HPDE6-E6E7 (cell line): Measurements from ENCODE around the gene TMEM135.
"Not testable (repeated sequence)": the region's sequence is repeated elsewhere in the genome, so short reads cannot be mapped to it uniquely, and the experiment has no call there.

Experiments used
- DNase-seq: peaks from one replicate; pipeline ENCODE4 v3.0.0; 2011; ENCODE audit warnings: missing footprints; ENCODE audit errors: extremely low spot score

Gene TMEM135

DNA sequence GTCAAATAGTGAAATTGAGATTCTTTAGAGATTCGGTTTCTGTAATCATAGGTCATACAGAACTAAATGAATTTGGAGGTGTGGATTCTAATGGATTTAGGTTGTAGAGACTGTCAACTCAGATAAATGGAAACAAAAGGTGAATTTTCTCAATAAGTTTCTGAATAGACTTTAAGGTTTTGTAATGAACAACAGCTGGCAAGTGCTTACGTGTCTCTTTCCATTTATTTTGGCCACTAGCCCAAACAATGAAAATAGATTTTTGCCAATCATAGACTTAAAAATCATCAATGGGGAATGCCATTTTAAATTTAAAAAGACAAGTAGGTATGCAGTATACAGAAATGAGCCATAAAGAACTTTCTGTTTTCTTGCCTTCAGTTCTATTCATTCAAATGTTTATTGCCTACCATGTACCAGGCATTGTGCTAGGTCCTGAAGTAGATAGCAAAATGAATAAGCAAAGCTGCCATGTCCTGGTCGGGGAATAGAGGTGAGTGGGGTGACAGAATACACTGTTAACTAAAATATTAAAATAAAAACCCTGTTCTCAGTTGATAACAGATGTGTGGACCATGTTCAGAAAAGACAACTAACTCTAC is 16.9 kb upstream of the TMEM135 start:
- no peak for DNase-seq

DNA sequence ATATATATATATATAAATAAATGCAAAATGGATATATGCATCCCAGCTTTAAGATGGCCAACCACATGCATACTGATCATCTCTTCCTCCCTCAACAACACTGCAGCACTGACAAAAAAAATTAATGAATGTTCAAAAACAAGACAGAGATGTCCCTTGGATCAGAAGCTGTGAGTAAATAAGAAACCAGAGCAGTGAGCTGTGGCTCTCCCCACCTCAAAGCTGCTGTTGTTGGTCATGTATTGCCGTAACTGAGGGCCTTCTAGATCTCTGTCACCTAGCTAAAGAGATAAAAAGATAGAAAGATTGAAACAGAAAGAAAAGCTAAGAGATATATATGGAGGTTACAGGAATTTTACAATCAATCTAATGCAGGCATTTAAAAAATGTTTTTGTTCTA is 15.5 kb upstream of the TMEM135 start:
- DNase-seq, result no peak

DNA sequence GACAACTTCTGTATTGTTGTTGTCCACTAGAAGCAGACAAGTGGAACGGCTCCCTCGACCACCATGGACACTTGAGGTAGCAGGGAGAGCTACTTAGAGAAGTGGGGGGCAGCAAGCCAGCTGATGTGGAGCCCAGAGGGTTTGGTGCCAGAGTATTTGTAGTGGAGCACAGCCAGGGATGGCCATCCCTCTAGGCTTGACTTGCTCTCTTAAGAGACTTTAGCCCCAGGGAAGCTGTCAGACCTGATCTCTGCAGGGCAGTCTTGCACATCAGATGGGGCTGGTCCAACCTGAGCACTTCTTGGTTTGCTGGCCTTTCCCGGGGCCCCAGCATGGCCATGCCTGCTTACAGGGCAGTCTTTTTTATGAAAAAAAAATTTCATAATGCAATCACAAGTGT is 15.0 kb upstream of the TMEM135 start:
- no peak for DNase-seq

DNA sequence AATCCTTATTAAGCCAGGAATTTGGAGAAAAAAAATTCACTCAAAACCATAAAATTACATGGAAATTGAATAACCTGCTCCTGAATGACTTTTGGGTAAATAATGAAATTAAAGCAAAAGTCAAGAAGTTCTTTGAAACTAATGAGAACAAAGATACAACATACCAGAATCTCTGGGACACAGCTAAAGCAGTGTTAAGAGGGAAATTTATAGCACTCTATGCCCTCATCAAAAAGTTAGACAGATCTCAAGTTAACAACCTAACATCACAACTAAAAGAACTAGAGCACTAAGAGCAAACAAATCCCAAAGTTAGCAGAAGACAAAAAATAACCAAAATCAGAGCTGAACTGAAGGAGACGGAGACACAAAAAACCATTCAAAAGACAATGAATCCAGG is 11.3 kb upstream of the TMEM135 start:
- DNase-seq, result not testable (repeated sequence)

DNA sequence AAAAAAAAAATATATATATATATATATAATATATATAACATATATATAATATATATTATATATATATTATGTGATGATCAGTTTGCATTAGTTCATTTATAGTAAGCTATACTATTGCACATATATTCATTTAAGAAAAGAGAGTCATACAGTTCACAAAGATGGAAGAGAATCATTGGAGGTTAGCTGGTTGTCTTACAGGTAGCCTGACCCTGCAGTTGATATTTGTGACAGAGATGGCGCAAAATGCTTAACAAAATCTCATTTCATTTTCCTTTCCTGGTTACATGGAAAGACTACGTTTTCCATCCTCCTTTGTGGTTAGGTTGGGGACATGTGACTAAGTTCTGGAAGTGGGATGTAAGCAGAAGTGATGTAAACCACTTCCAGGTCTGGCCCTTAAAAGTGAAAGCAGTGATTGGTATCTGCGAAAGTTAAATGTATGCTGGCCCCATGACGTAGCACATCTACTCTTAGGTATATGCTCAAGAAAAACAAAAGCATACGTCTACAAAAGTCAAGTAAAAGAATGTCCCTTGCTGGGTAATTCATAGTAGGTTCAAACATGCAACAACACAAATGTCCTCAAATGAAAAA is 7.2 kb upstream of the TMEM135 start:
- DNase-seq, result no peak

DNA sequence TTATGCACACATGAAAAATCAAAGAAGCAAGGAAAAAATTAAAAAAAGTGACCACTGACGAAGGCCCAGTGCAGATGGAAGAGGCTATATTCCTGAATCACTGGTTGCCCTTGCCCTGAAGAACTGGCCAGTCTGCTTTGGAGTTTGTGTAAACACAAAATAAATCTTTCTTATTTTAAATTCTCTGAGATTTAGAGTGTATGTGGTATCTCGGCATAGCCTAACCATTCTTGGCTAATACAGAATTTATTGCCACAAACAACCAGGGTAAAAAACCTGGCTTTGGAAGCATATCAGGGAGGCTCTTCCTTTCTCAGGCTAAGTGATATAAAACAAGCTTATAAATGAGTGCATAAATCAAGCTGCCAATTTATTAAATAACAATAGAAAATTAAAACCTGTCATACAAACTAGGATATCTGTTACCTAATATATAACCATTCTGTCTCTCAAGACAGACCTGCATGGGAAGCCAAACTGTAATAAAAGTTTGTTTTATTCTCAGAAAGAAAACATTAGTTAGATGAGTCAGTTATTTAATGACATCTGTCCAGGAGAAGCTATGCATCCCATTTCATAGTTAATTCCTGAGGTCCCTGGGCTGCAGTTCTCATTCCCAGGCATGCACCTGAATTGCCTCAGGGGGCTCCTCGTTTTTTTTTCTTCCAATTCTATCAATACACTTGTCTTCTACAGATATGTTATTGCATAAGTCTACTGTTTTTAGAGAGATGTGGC is 6.1 kb upstream of the TMEM135 start:
- DNase-seq, result no peak

DNA sequence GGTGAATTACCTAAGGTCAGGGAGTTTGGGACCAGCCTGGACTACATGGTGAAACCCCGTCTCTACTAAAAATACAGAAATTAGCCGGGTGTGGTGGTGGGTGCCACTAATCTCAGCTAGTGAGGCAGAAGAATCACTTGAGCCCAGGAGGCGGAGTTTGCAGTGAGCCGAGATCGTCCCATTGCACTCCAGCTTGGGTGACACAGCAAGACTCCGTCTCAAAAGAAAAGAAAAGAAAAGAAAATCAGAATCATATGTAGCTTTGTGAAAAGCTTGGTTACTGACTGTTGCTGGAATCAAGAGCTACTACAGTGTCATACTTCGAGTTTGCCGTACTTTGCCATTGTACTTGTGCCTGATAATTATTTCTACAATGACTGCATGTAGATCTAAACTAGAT is 4.2 kb upstream of the TMEM135 start:
- DNase-seq, result no peak

DNA sequence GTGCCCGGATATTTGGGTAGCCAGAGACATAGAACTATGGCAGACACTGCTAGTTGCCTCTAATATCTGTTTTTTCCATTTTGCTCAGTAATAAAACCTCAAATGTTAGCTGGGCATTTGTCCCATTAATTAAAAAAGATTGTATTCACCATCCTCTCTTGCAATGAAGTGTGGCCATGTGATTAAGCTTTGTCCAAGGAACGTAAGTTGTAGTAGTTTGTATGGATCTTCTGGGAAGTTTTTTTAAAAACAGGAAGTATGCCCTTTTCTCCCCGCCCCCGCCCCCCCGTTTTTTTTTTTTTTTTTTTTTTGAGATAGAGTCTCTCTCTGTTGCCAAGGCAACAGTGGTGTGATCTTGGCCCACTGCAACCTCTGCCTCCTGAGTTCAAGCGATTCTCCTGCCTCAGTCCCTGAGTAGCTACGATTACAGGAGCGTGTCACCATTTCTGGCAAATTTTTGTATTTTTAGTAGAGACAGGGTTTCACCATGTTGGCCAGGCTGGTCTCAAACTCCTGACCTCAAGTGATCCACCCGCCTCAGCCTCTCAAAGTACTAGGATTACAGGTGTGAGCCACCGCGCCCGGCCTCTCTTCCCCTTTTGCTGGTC is 1.7 kb upstream of the TMEM135 start:
- DNase-seq, result no peak

DNA sequence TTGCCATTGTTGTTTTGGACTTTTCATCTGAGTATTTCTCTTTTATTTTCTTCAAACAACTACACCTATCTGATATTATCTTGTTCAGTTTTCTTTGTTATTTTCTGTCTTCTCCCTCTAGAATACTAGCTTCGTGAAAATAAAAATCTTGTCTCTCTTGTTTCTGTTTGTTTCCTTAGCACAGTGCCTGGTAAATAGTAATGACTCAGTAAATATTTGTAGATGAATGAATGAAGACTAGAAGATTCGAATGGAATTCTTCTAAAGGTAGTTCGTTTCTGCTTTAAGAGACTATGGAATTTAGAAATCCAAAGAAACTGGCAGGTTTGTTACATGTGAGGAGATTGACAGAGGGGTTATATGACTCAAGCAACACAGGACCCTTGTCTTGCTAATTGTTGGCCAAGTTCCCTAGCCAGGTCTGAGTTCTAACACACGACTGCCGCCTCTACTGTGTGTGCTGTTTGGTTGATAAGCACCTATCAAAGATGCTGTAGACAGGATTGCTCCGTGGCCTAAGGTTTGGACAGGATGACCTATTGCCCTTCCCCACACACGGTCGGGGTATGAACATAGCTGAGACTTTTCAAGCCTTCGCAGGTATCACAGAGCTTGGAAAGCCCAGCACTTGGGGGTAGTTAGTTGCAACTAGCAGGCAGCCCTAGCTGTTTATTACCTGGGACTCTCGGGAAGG is 831 bp upstream of the TMEM135 start:
- DNase-seq, result no peak

DNA sequence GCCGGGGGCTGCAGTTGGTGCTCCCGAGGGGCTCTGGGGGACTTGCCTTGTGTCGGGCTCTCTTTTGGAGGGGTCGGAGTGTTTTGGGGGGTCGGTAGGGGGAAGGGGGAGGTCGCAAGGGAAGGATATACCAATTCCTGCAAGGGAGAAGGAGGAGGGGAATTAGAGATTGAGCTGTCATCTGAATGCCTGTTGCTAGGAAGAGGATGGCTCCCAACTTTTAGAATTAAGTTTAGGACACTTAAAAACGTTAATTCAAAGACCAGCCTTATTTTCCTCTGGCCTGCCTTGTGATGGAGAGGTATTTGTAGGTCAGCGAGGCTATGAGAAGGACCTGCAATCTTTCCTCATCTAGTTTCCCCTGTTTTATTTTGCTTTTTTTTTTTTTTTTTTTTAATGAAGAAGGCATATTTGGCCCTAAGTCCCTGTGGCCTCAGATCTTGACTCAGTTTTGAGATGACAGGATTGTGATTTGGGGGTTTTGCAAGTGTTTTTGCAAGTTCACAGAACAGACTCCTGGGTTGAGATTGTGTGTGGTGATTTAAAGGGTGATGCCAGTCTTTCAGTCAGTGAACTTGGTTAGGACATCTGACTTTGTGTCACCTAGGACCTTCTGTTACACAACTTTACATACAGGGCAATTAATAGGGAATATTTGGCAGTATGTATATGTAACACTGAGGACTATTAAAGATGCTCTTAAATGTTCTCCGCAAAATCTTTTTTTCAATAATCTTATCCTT is 672 bp downstream of the TMEM135 start:
- DNase-seq, result no peak

DNA sequence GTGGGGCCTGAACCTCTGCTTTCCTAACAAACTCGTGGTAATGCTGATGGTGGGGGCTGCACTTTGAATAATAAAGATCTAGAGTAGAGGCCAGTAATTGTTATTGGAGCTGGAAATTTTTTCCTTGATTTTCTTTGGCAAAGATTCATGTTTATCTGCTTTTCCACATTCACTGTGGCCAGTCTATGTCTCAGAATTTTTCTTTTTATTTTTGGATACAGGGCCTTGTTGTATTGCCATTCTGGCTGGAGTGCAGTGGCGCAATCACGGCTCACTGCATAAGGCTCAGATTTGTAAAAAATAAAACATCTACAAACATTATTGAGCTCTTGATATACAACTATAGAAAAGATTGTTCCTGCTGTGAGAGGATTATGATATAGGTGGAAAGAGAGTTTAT is 1.6 kb downstream of the TMEM135 start:
- DNase-seq, result no peak

DNA sequence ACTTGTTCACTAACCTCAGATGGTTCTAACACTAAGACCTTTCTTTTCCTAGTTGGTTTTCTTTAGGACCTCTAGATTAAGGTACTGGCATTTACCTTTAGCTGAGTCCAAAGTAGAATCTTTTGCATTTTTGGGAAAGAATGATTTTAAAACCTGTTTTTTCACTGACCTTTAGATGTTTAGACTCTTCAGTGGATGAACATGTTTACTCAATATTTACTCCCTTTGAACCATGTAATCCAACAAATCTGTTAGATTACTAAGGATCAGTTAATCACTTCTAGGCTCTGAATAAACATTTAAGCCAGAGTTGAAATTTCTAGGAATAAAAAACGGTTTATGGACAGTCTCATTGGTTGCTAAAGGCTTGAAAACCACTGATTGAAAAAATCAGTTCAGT is 6.2 kb downstream of the TMEM135 start:
- no peak for DNase-seq

DNA sequence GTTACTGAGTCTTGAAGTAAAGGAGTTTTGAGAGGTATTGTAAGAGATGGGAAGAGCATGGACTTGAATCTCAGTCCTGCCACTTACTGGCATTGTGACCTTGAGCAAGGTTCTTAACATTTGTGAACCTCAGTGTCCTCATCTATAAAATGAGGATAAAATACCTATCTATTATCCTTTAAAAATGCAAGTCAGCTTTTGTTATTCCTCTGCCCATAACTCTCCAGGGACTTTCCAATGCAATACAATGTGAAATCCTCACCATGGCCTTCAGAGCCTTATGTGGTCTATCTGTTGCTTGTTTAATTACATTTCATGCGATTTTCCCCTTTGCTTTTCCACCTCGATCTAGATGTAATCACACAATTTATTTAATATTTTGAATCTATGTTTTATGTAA is 9.1 kb downstream of the TMEM135 start:
- DNase-seq, result no peak

DNA sequence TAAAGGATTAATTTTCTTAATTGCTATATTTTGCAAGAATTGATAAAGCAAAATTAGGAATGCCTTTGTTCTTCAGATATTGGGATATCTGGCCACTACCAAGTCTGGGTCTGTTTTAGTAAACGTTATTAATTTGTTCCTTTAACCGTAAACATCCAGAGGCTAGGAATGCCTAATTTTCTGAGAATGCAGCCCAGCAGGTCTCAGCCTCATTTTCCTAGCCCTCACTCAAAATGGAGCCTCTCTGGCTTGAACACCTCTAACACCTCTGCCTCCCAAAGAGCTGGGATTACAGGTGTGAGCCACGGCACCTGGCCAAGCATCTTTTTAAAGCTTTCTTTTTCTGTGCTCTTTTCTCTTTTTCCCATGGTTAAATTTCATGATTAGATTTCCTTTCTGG is 18.4 kb downstream of the TMEM135 start:
- DNase-seq, result no peak

DNA sequence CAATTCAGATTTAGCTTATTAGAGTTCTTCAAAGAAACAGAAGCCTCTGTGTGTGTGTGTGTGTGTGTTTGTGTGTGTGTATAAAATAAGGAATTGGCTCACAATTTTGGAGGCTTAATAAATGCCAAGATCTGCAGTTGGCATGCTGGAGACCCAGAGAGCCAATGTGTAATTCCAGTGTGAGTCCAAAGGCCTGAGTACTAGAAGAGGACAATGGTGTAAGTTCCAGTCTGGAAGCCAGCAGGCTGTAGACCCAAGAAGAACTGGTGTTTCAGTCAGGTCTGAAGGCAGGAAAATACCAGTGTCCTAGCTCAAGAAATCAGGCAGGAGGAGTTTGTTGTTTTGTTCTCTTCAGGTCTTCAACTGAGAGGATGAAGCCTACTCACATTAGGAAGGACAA is 20.0 kb downstream of the TMEM135 start:
- DNase-seq, result no peak

DNA sequence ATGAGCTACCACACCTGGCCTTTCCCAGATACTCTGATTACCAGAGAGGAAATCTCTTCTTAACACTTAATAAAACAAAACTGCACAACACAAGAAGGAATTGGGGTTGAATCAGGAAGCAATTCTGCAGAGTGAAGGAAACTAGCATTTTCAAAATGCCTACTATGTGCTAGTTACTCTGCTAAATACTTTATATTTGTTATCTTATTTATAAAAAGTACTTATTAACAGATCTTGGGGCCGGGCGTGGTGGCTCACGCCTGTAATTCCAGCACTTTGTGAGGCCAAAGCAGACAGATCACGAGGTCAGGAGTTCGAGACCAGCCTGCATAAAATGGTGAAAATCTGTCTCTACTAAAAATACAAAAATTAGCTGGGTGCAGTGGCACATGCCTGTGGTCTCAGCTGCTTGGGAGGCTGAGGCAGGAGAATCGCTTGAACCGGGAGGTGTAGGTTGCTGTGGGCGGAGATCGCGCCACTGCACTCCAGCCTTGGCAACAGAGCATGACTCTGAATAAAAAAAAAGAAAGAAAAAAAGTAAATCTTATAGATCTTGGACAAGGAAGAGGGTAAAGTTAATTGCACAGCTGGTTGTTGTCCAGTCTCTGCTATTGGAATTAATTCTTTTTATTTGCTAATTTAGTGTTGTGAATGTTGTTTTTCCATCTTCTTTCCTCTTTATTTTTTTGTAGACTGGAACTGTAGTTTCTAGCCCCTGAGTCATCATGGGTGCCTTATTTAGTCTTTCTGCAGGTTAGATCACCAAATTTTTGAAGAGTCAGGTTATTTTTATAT is 22.1 kb downstream of the TMEM135 start:
- no peak for DNase-seq

DNA sequence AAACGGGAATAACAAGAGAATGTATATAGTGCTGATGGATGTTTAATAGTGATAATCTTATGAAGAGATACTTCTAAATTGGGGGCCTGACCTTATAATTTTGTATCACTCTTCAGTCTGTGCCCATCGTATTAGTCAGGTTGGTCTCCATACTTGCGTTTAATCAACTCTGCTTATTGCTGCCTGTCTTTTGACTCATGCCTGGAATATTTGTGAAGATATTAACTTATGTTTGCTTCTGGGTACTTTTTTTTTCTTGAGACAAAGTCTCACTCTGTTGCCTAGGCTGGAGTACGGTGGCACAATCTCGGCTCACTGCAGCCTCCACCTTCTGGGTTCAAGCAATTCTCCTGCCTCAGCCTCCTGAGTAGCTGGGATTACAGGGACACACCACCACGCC is 24.0 kb downstream of the TMEM135 start:
- no peak for DNase-seq

DNA sequence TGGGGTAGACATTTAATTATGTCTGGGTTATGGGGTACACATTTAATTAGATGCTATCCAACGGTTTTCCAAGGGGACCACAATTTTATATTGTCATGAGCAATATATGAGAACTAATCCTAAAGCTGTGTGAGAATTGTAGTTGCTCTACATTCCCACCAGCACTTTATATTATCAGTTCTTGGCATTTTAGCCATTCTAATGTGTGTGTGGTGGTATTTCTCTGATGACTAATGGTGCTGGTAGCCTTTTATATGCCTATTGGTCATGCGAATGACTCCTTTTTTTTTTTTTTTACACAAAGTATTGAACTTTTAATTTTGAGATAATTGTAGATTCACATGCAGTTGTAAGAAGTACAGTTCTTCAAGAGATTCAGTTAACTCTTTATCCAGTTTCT is 26.2 kb downstream of the TMEM135 start:
- DNase-seq, result no peak

DNA sequence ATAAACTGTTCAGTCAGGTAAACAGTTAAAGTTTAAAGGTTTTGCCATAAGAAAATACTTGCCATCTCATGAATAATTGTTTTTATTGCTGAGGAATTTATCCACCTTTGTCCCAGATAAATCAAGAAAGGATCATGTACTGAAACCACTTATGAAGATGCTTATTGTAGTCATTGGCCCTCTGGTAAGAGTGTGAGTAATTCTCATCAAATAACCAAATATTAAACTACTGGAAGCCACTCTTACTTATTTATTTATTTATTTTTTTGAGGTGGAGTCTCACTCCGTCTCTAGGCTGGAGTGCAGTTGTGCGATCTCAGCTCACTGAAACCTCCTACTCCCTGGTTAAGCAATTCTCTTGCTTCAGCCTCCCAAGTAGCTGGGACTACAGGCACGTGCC is 35.1 kb downstream of the TMEM135 start:
- DNase-seq, result no peak

DNA sequence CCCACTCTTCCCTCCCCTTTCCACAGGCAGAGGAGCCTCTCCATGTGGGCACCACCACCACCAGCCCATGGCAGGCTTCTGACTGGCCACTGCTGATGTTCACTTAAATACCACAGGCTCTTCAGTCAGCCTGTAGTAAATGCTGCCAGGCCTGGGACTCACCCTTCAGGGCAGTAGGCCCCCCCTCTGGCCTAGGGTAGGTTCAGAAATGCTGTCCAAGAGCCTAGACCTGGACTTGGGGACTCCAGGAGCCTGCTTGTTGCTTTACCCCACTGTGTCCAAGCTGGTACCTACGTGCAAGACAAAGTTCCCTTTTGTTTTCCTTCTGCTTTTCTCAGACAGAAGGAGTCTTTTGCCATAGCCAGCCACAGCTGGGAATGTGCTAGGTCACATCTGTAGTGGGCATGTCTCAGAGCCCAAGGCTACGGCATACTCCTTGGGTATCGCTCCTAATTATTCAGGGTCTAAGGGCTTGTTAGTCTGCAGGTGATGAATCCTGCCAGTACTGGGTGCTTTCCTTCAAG is 38.6 kb downstream of the TMEM135 start:
- DNase-seq, result no peak
